Uterus (tissue), 2 donors: Measurements from ENCODE around the gene RBM6.

Experiments
- POLR2A ChIP-seq, 2 donors: fragments of 450-650 bp; IDR thresholded peaks; one replicate each; pipeline ENCODE4 v1.6.1; 2016; ENCODE audit warnings: antibody characterized with exemption in 2 of 2, mild to moderate bottlenecking in 1 of 2, moderate library complexity in 1 of 2
- TF ChIP-seq, protein P1 (sequence below), 4 experiments: fragments of 200-600 bp in 2 of 4; fragments of 450-650 bp in 2 of 4; sonication (generic) in 2 of 4; IDR thresholded peaks; one replicate each; pipeline ENCODE4 v1.5.1; 2016 to 2019; ENCODE audit warnings: antibody characterized with exemption in 4 of 4, mild to moderate bottlenecking in 2 of 4, moderate library complexity in 1 of 4

DNA sequence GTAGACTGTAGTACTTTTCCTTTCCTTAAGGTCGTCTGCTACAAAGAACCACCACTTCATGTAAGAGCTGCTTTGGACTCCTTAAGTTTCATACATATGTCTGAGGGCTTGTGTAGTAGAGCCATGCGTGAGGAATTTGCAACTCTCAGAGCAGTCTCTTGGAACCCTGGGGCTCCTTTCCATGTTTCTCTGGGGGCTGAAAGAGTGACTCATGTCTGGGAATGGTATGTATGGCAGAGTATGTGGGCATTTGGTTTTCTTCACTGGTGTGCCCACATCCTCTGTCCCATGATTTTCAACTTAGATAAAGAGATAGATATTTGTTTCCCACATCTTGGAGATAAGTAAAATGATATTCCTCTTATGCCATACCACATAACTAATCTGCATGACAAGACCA, 128.2 kb downstream of the RBM6 start:
- TF ChIP-seq, protein P1, sequence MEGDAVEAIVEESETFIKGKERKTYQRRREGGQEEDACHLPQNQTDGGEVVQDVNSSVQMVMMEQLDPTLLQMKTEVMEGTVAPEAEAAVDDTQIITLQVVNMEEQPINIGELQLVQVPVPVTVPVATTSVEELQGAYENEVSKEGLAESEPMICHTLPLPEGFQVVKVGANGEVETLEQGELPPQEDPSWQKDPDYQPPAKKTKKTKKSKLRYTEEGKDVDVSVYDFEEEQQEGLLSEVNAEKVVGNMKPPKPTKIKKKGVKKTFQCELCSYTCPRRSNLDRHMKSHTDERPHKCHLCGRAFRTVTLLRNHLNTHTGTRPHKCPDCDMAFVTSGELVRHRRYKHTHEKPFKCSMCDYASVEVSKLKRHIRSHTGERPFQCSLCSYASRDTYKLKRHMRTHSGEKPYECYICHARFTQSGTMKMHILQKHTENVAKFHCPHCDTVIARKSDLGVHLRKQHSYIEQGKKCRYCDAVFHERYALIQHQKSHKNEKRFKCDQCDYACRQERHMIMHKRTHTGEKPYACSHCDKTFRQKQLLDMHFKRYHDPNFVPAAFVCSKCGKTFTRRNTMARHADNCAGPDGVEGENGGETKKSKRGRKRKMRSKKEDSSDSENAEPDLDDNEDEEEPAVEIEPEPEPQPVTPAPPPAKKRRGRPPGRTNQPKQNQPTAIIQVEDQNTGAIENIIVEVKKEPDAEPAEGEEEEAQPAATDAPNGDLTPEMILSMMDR (IDR thresholded peaks at IDR 0.05): no peak
- TF ChIP-seq POLR2A (IDR thresholded peaks at IDR 0.05): no peak
